CD4-positive, alpha-beta T cell treated with Interleukin-15 for 4 hours (primary cell): ENCODE measurements around the gene CCR5AS.
"Not testable (repeated sequence)": the region's sequence is repeated elsewhere in the genome, so short reads cannot be mapped to it uniquely, and the experiment has no call there.

Experiments used
- DNase-seq: peaks from one replicate; pipeline ENCODE4 v3.0.0-alpha.2; 2020; ENCODE audit warnings: low spot score

CCR5AS gene

DNA sequence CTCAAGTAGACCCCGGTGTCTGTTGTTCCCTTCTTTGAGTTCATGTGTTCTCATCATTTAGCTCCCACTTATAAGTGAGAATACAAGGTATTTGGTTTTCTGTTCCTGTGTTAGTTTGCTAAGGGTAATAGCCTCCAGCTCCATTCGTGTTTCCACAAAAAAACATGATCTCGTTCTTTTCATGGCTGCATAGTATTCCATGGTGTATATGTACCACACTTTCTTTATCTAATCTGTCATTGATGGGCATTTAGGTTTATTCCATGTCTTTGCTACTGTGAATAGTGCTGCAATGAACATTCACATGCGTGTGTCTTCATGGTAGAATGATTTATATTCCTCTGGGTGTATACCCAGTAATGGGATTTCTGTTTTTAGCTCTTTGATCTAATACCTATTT lies 4.0 kb downstream of the CCR5AS start:
- DNase-seq, result not testable (repeated sequence)

DNA sequence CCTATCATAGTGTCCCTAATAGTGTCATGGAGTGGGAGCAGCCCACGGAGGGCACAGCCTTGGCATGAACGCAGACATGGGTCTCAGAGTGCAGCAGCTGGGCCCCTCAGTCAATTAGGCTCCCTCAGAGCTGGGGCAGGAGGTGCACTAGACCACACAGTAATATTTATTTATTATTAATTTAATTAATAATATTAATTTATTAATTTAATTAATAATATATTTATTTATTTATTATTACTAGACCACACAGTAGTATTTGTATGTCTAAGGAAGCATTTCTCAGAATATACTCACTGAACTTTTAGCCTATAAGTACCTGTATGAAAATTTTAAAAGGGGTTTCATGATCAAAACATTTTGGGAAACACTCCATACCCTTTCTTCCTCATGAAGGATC lies 5.3 kb downstream of the CCR5AS start:
- DNase-seq, result no peak

DNA sequence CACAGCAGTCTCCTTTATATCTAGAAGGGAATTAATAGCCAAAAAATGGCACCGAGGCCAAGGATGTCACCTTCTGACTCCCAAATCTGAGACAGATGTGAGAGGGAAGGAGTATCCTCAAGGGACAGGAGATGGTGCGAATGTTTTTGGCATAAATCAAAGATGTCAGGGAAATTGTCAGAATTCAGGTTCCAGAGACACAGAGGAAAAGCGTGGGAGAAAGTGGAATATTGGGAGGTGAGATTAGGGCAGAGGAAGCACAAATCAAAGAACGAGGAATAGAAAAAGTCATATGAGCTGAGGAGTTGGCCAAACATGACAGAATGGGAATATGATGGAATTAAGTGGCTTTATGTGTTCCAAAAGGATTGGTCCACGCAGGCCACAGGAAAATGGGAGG lies 6.0 kb downstream of the CCR5AS start:
- no peak for DNase-seq

- DNase-seq, result no peak
Measured at GRCh38 chr3:46400000-46400734, 6.7 kb downstream of the CCR5AS start.

DNA sequence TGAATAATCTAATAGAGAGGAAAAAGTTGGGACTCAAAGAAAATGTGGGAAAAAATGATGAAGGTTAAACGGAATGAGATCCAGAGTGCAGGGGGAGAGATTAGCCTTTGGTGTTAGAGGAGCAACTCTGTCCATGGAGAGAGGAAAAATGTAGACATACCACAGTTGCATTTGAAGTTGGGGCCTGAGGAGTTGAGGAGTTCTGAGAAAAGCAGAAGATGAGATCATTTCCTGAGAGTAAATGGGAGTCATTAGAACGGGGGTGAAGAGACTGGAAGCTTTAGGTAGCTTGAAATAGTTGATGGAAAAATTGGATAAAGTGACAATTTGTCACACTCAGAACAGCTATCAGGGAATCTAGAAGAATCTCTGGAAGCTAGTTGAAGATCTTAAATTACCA lies 7.3 kb downstream of the CCR5AS start:
- no peak for DNase-seq

DNA sequence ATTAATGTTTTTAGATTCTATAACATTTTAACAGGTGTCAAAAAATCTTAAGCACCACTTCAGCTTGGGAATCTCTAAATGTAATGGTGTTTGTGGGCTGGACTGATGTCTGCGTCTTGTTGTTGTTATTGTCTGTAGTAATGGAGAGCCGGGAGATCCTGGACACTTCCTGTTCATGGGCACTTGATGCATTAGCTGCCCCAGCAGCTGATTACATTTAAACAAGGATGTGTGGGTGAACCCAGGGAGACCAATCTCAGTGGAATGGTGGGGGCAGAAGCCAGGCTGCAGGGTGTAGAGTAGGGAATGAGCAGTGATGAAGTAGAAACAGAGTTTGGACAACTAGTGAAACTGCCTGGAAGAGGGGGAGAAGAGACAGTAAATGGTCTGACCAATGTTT lies 7.8 kb downstream of the CCR5AS start:
- no peak for DNase-seq

- DNase-seq, result no peak
Measured at GRCh38 chr3:46398186-46398955, 8.5 kb downstream of the CCR5AS start.

- no peak for DNase-seq
Measured at GRCh38 chr3:46397111-46397510, 9.8 kb downstream of the CCR5AS start.

GRCh38 chr3:46395766-46396530 lies 10.9 kb downstream of the CCR5AS start:
- no peak for DNase-seq

GRCh38 chr3:46395210-46395661 lies 11.6 kb downstream of the CCR5AS start:
- DNase-seq, result no peak

DNA sequence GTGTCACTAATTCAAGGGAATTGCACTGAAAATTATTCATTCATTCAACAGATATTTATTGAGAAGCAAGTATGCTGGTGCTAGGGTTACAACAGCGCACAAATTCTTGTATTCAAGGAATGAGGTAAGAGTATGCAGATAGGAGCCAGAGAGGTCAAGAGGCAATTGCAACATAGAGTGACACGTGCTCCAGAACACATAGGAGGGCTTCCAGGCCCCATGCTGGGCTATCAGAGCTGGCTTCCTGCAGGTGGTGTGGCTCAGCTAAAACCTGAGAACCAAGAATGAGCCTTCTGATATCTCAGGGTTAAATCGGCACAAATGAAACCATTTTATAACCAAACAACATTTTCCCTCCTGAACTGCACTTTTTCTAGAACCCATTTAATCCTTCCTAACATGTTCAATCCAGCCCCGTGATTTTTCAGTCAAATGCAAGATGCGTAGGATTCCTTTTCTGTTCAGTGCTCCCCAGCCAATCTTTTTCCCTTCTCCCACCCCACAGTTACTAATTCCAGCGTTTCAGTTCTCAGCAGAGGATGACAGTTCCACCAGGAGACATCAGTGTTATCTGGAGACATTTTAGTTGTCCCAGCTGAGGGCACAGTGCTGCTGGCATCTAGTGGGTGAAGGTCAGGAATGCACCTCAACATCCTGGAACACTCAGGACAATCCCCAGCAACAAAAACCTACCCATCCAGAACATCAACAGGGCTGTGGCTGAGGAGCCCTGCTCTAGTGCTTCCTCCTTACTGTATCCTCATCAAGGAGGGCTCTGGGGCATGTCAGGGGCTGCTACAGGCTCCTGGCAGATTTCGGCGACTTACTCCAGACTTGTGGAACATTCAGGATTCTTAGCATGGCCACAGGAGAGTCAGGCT lies 13.1 kb downstream of the CCR5AS start:
- no peak for DNase-seq

DNA sequence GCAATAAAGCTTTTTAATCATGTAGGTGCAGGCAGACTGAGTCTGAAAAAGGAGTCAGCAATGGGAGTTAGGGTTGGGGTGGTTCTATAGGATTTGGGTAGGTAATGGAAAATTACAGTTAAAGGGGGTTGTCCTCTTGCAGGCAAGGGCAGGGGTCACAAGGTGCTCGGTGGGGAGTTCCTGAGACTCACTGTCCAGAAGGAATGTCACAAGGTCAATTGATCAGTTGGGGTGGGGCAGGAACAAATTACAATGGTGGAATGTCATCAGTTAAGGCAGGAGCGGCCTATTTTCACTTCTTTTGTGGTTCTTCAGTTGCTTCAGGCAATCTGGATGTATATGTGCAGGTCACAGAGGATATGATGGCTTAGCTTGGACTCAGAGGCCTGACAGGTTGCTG lies 13.9 kb downstream of the CCR5AS start:
- DNase-seq, result no peak

DNA sequence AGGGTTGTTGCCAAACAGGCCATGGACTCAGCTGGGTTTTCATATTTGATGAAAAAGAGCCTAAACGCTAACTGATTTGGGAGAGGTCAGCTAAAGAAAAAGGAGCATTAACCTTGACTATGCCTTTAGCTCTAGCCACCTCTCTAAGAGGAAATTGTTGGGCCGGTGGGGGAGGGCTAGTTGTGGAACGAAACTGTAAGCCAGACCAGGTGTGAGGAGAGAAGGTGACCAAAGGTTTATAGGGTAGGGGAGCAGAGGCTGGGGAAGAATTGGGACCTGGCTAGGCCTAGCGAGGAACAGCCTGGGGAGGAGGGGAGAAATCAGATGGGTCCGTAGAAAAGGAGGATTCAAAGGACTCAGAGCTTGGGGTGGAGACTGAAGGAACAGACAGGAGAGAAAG lies 15.3 kb downstream of the CCR5AS start:
- not testable (repeated sequence) for DNase-seq

DNA sequence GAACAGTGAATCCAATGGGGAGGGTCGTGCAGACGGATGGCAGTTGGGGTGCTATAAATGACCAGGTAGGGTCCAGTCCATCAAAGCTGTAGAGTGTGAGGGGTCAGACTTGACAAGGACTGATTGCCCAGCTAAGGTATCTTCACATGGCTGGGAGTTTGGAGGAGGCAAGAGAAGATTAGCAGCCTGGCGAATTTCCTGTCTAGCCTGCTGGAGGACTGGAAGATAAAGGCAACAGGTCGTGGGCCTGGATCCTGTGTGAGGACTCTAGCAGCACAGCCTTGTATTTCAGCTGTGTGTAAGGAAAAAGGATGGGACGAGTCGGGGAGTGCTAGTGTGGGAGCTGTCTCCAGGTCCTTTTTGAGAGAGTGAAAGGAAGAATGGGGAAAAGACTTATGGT lies 17.6 kb downstream of the CCR5AS start:
- DNase-seq, result no peak

- DNase-seq, result not testable (repeated sequence)
Measured at GRCh38 chr3:46388847-46389246, 18.0 kb downstream of the CCR5AS start.

DNA sequence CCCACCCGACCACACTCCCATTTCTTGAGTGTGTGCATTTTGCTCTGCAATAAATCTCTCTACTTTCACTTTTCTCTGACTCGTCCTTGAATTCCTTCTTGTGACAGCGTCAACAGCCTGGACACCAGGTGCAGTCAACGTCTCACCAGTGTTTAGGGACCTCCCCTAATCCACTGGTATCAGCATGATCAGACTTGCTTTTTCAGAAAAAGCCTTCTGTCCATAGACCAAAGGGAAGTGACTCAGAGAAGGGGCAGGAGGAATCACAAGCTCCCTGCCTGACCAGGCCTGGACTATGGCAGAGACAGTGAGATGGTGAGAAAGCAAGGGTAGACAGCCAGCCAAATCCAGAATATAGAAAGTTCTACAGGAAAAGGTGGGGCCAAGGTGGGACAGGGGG lies 20.7 kb downstream of the CCR5AS start:
- DNase-seq, result no peak

- no peak for DNase-seq
Measured at GRCh38 chr3:46383951-46384330, 22.9 kb downstream of the CCR5AS start.

GRCh38 chr3:46383211-46383950 lies 23.5 kb downstream of the CCR5AS start:
- no peak for DNase-seq

DNA sequence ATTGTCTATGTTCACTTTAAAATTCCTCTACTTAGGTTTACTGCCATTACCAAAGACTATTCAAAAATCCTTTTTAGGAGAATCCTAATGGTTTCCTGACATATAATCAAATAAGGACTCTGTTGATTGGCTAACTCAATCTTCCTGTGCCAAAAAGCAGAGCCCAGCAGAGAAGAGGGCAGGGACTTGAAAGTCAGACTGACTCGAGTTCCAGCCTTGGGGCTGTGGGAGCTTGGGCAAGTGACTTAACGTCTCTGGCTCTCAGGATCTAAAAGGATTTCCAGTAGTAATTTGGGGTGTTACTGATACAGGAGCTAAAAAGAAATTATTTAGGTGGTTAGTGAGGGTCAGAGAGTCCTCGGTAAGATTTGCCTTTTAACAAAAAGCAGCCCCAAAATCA lies 25.2 kb downstream of the CCR5AS start:
- DNase-seq, result no peak

GRCh38 chr3:46380471-46381221 lies 26.2 kb downstream of the CCR5AS start:
- DNase-seq, result no peak
